CD4-positive, CD25-positive, alpha-beta regulatory T cell (primary cell): ENCODE data around the gene FNDC11. TPM values are rescaled to one million over a fixed set of nuclear protein-coding genes. Genes with fewer than 3 reads are reported as not detected.
"Not testable (repeated sequence)": the region's sequence is repeated elsewhere in the genome, so short reads cannot be mapped to it uniquely, and the experiment has no call there.

Experiments
- ATAC-seq, 2 donors: fragments of 150-1000 bp; cut with Tn5 transposase; one replicate each; pipeline ENCODE4 v1.10.0; 2021; ENCODE audit warnings: low read depth in 2 of 2, moderate number of reproducible peaks in 2 of 2, moderate library complexity in 1 of 2
- DNase-seq, 3 donors: peaks; one replicate each; pipeline versions ENCODE4 v3.0.0 to v3.0.0-alpha.2; 2012 to 2022; ENCODE audit warnings: mixed read lengths in 1 of 3
- H3K27ac ChIP-seq: one replicate; pipeline ENCODE4 v1.7.0; 2013; ENCODE audit warnings: mild to moderate bottlenecking, low read length; ENCODE audit not compliant: insufficient read depth, poor library complexity, severe bottlenecking
- H3K27me3 ChIP-seq: one replicate; pipeline ENCODE4 v1.7.0; 2013; ENCODE audit warnings: low read length; ENCODE audit not compliant: control insufficient read depth, insufficient read depth
- H3K36me3 ChIP-seq: one replicate; pipeline ENCODE4 v1.7.0; 2013; ENCODE audit warnings: mild to moderate bottlenecking, low read length, moderate library complexity; ENCODE audit not compliant: control insufficient read depth, insufficient read depth
- H3K4me1 ChIP-seq: 2 replicates; pipeline ENCODE4 v1.7.0; 2013; ENCODE audit warnings: mild to moderate bottlenecking, low read length; ENCODE audit not compliant: insufficient read depth, control insufficient read depth, poor library complexity, severe bottlenecking
- H3K4me3 ChIP-seq: one replicate; pipeline ENCODE4 v1.7.0; 2013; ENCODE audit warnings: low read depth, mild to moderate bottlenecking, low read length, moderate library complexity
- H3K9me3 ChIP-seq, 2 experiments: 1 replicate in 1 of 2; 2 replicates in 1 of 2; pipeline ENCODE4 v1.7.0; 2013; ENCODE audit warnings: low read length in 2 of 2, mild to moderate bottlenecking in 1 of 2, moderate library complexity in 1 of 2; ENCODE audit not compliant: control insufficient read depth in 2 of 2
- H3K27ac Mint-ChIP-seq, 3 donors: one replicate each; pipeline ENCODE4 v1.8.0; 2020 to 2022; ENCODE audit warnings: mild to moderate bottlenecking in 3 of 3, mixed read lengths in 3 of 3, moderate library complexity in 2 of 3
- H3K27me3 Mint-ChIP-seq: one replicate; pipeline ENCODE4 v1.8.0; 2022; ENCODE audit warnings: mild to moderate bottlenecking, mixed read lengths
- H3K36me3 Mint-ChIP-seq: one replicate; pipeline ENCODE4 v1.8.0; 2020; ENCODE audit warnings: mixed read lengths
- H3K4me1 Mint-ChIP-seq, 4 donors: one replicate each; pipeline ENCODE4 v1.8.0; 2020 to 2022; ENCODE audit warnings: mixed read lengths in 4 of 4, mild to moderate bottlenecking in 1 of 4
- H3K4me3 Mint-ChIP-seq, 4 donors: one replicate each; pipeline ENCODE4 v1.8.0; 2020 to 2022; ENCODE audit warnings: mild to moderate bottlenecking in 4 of 4, mixed read lengths in 4 of 4, moderate library complexity in 3 of 4
- H3K9me3 Mint-ChIP-seq, 7 donors: one replicate each; pipeline ENCODE4 v1.8.0; 2020 to 2022; ENCODE audit warnings: mixed read lengths in 7 of 7, mild to moderate bottlenecking in 3 of 7, moderate library complexity in 2 of 7
- polyA plus RNA-seq, 4 donors: library from polyadenylated mRNA; unstranded; fragments of 300-500 nt; fragmentation: Illumina TruSeq; gene quantifications; one replicate each; pipeline ENCODE4 v1.2.3, GENCODE V29; 2021
- total RNA-seq: library from RNA; stranded (reverse); gene quantifications from one replicate; pipeline ENCODE4 v1.2.3, GENCODE V29; 2022

The FNDC11 gene
- total and polyA plus RNA-seq, 5 donors from 2014 or later = 0.07 to 1.5 (median 0.18) TPM

GRCh38 chr20:63595416-63596127, 41.6 kb downstream of the FNDC11 start:
- H3K4me1 ChIP-seq = no peaks in the 10 kb centered on the region
- ATAC-seq (no peak), DNase-seq (no peak)
- H3K27ac ChIP-seq = no peak overlapping the region
- H3K36me3 ChIP-seq = peaks cover 46% of the 10 kb centered on the region
- no peaks in the 10 kb centered on the region for H3K27me3 Mint-ChIP-seq
- no peak overlapping the region for H3K4me3 Mint-ChIP-seq
- no peaks in the 10 kb centered on the region for H3K27me3 ChIP-seq
- H3K9me3 ChIP-seq = no peaks in the 10 kb centered on the region
- H3K9me3 Mint-ChIP-seq = peaks cover 0 to 2% (median 0%) of the 10 kb centered on the region in 7 donors
- no peak overlapping the region for H3K4me3 ChIP-seq
- H3K4me1 Mint-ChIP-seq = peaks cover 0 to 11% (median 6%) of the 10 kb centered on the region in 4 donors
- peaks cover 20% of the 10 kb centered on the region for H3K36me3 Mint-ChIP-seq
- no peak overlapping the region for H3K27ac Mint-ChIP-seq

DNA sequence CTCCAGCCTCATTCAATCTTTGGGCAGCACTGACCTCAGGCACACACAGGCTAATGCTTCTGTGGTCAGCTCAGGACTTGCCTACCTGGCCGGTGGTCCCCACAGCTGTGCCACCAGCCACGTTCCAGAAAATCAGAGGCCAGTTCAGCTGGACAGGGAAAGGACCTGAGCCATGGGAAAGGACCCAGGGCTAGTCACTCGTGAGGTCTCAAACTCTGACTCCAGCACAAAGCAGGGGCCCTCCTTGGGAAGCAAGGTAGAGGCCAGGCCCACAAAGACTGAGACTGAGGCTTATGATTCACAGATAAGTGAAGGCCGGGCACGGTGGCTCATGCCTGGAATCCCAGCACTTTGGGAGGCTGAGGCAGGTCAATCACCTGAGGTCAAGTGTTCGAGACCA, 42.5 kb downstream of the FNDC11 start:
- Histone ChIP-seq H3K27ac (no peak overlapping the region), H3K9me3 (no peaks in the 10 kb centered on the region), H3K36me3 (peaks cover 43% of the 10 kb centered on the region), H3K4me3 (no peak overlapping the region), H3K27me3 (no peaks in the 10 kb centered on the region), H3K4me1 (no peaks in the 10 kb centered on the region)
- H3K27ac Mint-ChIP-seq = no peak overlapping the region
- peaks cover 0 to 9% (median 4%) of the 10 kb centered on the region in 4 donors for H3K4me1 Mint-ChIP-seq
- H3K4me3 Mint-ChIP-seq = no peak overlapping the region
- ATAC-seq (no peak), DNase-seq (no peak)
- peaks cover 0 to 2% (median 0%) of the 10 kb centered on the region in 7 donors for H3K9me3 Mint-ChIP-seq
- peaks cover 18% of the 10 kb centered on the region for H3K36me3 Mint-ChIP-seq
- no peaks in the 10 kb centered on the region for H3K27me3 Mint-ChIP-seq

DNA sequence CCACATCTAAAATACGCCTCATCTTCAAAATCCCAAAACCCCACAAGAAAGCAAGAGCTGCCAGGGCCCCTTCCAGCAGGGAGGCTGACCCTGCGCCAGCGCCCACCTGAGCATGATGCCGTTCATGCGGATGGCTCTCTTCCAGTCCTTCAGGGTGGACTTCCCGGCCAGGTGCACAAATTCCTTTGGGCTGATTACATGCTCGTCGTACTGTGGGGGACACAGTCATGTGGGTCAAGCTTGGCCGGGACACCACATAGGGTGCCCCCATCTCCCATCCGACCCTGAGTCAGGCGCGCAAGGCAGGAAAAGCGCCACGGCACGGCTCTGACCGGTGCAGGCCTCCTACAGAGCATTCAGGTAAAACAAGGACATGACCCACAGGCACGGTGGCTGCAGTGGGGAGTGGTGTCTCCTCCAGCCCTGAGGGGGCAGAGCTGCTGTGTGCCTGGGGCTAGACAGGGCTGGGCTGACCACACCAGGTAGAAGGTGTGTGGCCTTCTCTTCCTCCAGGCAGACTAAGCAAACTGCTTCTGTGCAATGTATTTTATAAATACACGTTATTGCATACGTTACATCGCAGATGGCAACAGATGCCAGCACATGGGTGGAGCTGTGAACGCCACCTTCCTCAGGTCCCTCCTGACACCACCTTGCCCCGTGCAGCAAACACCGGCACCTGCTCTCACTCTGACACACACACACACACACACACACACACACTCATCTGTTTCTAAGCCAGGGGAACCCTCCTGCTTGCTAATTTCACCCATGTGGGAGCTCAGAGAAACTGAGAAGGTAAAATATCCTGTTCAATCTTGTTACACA, 43.9 kb downstream of the FNDC11 start:
- Histone ChIP-seq H3K4me3 (no peak overlapping the region), H3K27me3 (no peaks in the 10 kb centered on the region), H3K4me1 (no peaks in the 10 kb centered on the region), H3K36me3 (peaks cover 45% of the 10 kb centered on the region), H3K9me3 (no peaks in the 10 kb centered on the region), H3K27ac (no peak overlapping the region)
- DNase-seq (no peak), ATAC-seq (no peak)
- H3K36me3 Mint-ChIP-seq = peaks cover 23% of the 10 kb centered on the region
- H3K27ac Mint-ChIP-seq = peak overlapping the region in 1 of 3 donors; percentile 42
- H3K27me3 Mint-ChIP-seq = no peaks in the 10 kb centered on the region
- no peak overlapping the region for H3K4me3 Mint-ChIP-seq
- peaks cover 0 to 2% (median 0%) of the 10 kb centered on the region in 7 donors for H3K9me3 Mint-ChIP-seq
- H3K4me1 Mint-ChIP-seq = peaks cover 0 to 9% (median 5%) of the 10 kb centered on the region in 4 donors

DNA sequence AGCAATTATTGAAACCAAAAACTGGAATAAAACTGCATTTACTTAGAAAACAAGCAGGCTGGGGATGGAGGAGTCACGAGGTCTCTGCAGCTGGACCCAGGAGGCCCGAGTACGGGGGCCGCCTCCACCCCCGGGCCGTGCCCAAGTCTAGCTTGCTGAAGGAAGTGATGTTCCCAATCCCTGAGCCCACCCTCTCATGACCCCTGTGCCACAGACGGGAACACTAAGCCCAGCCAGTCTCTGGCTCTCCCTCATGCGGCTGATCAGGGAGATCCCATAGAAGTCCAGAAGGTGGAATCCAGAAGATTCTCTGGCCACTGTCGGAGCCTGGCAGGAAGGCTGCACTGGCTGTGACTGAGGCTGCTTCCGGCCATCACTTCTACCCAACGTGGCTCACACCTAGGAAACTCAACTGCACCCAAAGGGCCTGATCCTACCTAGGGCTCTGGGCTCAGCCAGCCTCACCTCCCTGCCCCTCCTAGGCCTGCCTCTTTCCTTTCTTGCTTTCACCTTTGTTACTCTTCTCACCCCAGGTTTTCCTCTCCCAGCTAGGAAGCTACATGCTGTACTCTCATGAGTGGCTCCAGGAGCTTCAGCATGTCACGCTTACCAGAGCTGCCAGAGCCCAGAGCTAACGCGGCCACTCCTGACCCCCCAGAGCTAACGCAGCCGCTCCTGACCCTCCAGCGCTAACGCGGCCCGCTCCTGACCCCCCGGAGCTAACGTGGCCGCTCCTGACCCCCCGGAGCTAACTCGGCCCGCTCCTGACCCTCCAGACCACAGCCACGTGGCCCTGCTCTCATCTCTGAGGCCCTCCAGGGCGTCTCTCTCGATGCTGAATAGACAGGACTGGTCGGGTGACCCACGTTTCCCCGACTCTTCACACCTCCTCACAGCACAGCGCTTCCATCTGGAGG, 44.8 kb downstream of the FNDC11 start:
- H3K36me3 ChIP-seq = peaks cover 44% of the 10 kb centered on the region
- Mint-ChIP-seq H3K9me3 (no peaks in the 10 kb centered on the region), H3K27me3 (no peaks in the 10 kb centered on the region), H3K36me3 (peaks cover 17% of the 10 kb centered on the region), H3K4me3 (peak overlapping the region in 1 of 4 donors; percentile 4), H3K27ac (no peak overlapping the region), H3K4me1 (peaks cover 0 to 9% (median 4%) of the 10 kb centered on the region in 4 donors)
- no peak overlapping the region for H3K4me3 ChIP-seq
- ATAC-seq (no peak), DNase-seq (no peak)
- H3K27ac ChIP-seq = no peak overlapping the region
- no peaks in the 10 kb centered on the region for H3K27me3 ChIP-seq
- H3K9me3 ChIP-seq = no peaks in the 10 kb centered on the region
- H3K4me1 ChIP-seq = no peaks in the 10 kb centered on the region

DNA sequence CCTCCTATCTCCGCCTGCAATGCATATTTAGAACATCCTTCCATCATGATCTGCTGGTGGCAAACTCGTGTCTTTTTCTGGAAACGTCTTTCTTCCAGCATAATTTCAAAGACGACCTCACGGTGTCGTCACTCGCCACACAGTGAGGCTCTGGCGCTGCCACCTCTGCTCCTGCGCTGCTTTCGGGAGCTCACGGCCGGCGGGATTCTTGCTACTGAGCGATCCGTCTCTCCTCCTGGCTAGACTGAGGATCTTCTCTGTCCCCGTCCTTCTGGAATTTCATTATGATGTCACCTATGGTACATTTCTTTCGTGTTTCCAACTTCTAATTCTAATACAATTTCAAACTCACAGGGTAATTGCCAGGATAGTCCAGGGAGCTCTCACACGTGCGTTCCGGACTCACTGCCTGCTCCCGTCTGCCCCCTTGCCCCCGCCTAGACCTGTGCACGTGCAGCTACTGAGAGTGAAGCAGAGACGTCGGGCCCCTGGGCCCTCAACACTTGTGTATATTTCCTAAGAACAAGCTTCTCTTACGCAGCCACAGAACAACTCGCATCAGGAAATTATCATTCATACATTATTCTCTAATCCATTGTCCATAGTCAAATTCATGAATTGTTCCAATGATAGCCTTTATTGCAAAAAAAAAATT, 45.6 kb downstream of the FNDC11 start:
- peaks cover 20% of the 10 kb centered on the region for H3K36me3 Mint-ChIP-seq
- H3K9me3 Mint-ChIP-seq = no peaks in the 10 kb centered on the region
- H3K27ac ChIP-seq = no peak overlapping the region
- peaks cover 38% of the 10 kb centered on the region for H3K36me3 ChIP-seq
- no peaks in the 10 kb centered on the region for H3K27me3 Mint-ChIP-seq
- H3K4me3 ChIP-seq = no peak overlapping the region
- H3K4me3 Mint-ChIP-seq = no peak overlapping the region
- H3K9me3 ChIP-seq = no peaks in the 10 kb centered on the region
- ATAC-seq (no peak), DNase-seq (no peak)
- peak overlapping the region in 1 of 3 donors; percentile 31 for H3K27ac Mint-ChIP-seq
- no peaks in the 10 kb centered on the region for H3K27me3 ChIP-seq
- no peaks in the 10 kb centered on the region for H3K4me1 ChIP-seq
- H3K4me1 Mint-ChIP-seq = peaks cover 0 to 9% (median 5%) of the 10 kb centered on the region in 4 donors

- H3K36me3 Mint-ChIP-seq = peaks cover 20% of the 10 kb centered on the region
- peaks cover 0 to 10% (median 7%) of the 10 kb centered on the region in 4 donors for H3K4me1 Mint-ChIP-seq
These were observed 47.7 kb downstream of the FNDC11 start for GRCh38 chr20:63601679-63602078.

GRCh38 chr20:63602321-63602720, 48.4 kb downstream of the FNDC11 start:
- Mint-ChIP-seq H3K27me3 (no peaks in the 10 kb centered on the region), H3K27ac (peak overlapping the region in 1 of 3 donors; percentile 85), H3K4me3 (no peak overlapping the region), H3K4me1 (peaks cover 0 to 13% (median 7%) of the 10 kb centered on the region in 4 donors), H3K9me3 (no peaks in the 10 kb centered on the region), H3K36me3 (peaks cover 20% of the 10 kb centered on the region)
- Histone ChIP-seq H3K36me3 (peaks cover 34% of the 10 kb centered on the region), H3K4me1 (no peaks in the 10 kb centered on the region), H3K4me3 (no peak overlapping the region), H3K27me3 (no peaks in the 10 kb centered on the region), H3K27ac (peak overlapping the region; percentile 61), H3K9me3 (no peaks in the 10 kb centered on the region)
- ATAC-seq = no peak
- no peak for DNase-seq

More at GRCh38 chr20:63601679-63602078, 47.7 kb downstream of the FNDC11 start:
- Histone ChIP-seq H3K27ac (peak overlapping the region; percentile 61), H3K36me3 (peaks cover 38% of the 10 kb centered on the region)
- H3K27me3 Mint-ChIP-seq, H3K4me3 ChIP-seq, H3K4me1 ChIP-seq, ATAC-seq, H3K9me3 ChIP-seq, H3K4me3 Mint-ChIP-seq, H3K27ac Mint-ChIP-seq, H3K27me3 ChIP-seq, H3K9me3 Mint-ChIP-seq: not testable (repeated sequence)
- DNase-seq = peak in 1 of 3 donors; percentile 13
